ENCODE data around the gene QRFP. TPM values are rescaled to one million over a fixed set of nuclear protein-coding genes. Genes with fewer than 3 reads are reported as not detected.

Gene QRFP
- total and polyA plus RNA-seq, 2 donors (not counting 1 experiment from before 2014, with no cell fraction given), result not detected

DNA sequence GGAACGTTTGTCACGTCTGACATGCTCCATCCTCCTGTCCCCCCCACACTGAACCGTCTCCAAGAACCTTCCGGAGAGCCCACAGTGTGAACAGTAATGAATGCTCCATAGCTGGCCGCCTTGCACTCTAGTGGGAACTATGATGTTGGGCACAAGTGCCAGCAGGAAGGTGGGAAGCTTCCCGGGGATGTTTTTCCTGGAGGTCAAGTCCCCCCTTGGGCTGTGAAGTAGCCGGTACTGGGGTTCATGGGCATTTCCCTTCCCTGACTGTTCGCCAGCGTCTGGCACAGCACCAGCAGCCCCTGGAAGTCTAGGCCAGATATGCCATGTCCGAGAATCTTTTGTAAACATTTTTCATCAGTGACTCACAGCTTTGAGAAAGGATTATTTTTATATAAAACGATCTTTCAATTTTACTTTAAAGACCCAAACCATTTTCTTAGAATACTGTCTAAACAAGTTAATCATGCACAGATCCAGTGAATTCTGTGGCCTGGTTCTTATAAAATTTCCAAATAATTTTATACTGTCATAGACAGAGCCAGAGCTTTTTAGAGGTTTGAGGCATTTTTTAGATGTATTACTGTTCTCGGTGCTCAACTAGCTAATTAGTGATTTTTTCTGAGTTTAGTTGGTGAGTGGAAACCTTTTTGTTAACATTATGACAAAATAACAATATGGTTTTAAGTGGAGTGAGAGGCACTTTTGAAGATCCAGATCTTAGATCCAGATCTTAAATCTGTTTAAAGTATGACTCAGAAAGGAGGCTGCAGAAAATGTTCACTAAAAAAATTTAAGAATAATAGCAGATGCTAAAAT lies 49.9 kb downstream of the QRFP start:
- Histone ChIP-seq H3K9ac (ENCODE audit: insufficient read depth, low read length) (peak overlapping the region; percentile 73), H2AFZ (ENCODE audit: low read length) (no peak overlapping the region), H4K20me1 (ENCODE audit: control insufficient read depth, extremely low read depth, insufficient read depth, low read length) (no peaks in the 10 kb centered on the region), H3K4me3 (replicated peaks in 1 of 4; ENCODE audit: control extremely low read depth in 1 of 4, insufficient read depth in 1 of 4, low read depth in 3 of 4, low read length in 4 of 4) (peak overlapping the region; percentile 25 to 51 (median 38)), H3K9me3 (ENCODE audit: control insufficient read depth, insufficient read depth, low read depth, low read length) (no peaks in the 10 kb centered on the region), H3K4me1 (ENCODE audit: control insufficient read depth, extremely low read depth, insufficient read depth, low read length) (peaks cover 45% of the 10 kb centered on the region), H3K27ac (ENCODE audit: insufficient read depth, low read length) (peak overlapping the region; percentile 99), H3K36me3 (ENCODE audit: control insufficient read depth, insufficient read depth, low read length) (peaks cover 2% of the 10 kb centered on the region), H3K4me2 (ENCODE audit: extremely low read depth, insufficient read depth, low read length) (peak overlapping the region; percentile 85), H3K79me2 (ENCODE audit: control insufficient read depth, insufficient read depth, low read length) (peaks cover 71% of the 10 kb centered on the region), H3K27me3 (ENCODE audit: control insufficient read depth, insufficient read depth, low read length) (no peaks in the 10 kb centered on the region)
- TF ChIP-seq EZH2 (IDR thresholded peaks at IDR 0.05; ENCODE audit: low read length, missing control alignments), result no peak
- TF ChIP-seq, protein P1, sequence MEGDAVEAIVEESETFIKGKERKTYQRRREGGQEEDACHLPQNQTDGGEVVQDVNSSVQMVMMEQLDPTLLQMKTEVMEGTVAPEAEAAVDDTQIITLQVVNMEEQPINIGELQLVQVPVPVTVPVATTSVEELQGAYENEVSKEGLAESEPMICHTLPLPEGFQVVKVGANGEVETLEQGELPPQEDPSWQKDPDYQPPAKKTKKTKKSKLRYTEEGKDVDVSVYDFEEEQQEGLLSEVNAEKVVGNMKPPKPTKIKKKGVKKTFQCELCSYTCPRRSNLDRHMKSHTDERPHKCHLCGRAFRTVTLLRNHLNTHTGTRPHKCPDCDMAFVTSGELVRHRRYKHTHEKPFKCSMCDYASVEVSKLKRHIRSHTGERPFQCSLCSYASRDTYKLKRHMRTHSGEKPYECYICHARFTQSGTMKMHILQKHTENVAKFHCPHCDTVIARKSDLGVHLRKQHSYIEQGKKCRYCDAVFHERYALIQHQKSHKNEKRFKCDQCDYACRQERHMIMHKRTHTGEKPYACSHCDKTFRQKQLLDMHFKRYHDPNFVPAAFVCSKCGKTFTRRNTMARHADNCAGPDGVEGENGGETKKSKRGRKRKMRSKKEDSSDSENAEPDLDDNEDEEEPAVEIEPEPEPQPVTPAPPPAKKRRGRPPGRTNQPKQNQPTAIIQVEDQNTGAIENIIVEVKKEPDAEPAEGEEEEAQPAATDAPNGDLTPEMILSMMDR (conservative IDR thresholded peaks at IDR 0.05 in 1 of 2, IDR thresholded peaks at IDR 0.05 in 1 of 2; ENCODE audit: low read depth in 1 of 2, low read length in 2 of 2), result no peak
- DNase-seq (ENCODE audit: low read depth in 2 of 2), result peak; percentile 68 to 83

DNA sequence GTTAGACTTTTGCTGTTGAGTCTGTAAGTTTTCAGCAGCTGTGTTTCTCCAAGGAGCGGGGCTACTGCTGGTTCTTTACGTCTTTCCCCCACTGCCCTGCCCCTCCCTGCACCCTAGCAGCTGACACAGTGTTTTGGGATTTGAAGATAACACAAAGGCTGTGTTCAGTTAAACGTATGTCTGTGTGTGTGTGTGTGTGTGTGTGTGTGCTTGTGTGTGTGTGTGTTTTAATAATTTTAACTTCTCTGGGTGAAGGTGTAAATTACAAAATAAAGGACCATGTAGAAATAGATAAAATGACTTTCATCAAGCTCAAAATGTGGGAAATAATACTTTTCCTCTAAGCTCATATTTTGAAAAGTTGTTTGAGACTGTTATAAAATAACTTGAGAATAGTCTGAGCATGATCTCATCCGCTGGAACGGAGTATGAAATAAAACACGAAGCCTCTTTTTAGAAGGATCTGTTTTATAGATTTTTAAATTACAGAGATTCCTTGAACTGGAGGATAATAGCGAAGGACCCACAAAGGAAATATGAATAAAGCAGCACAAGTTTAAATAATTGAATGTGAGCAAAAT lies 50.6 kb downstream of the QRFP start:
- H3K4me1 ChIP-seq (ENCODE audit: control insufficient read depth, extremely low read depth, insufficient read depth, low read length), result peaks cover 45% of the 10 kb centered on the region
- TF ChIP-seq, protein P1 (conservative IDR thresholded peaks at IDR 0.05 in 1 of 2, IDR thresholded peaks at IDR 0.05 in 1 of 2; ENCODE audit: low read depth in 1 of 2, low read length in 2 of 2), result no peak
- TF ChIP-seq EZH2 (IDR thresholded peaks at IDR 0.05; ENCODE audit: low read length, missing control alignments), result no peak

DNA sequence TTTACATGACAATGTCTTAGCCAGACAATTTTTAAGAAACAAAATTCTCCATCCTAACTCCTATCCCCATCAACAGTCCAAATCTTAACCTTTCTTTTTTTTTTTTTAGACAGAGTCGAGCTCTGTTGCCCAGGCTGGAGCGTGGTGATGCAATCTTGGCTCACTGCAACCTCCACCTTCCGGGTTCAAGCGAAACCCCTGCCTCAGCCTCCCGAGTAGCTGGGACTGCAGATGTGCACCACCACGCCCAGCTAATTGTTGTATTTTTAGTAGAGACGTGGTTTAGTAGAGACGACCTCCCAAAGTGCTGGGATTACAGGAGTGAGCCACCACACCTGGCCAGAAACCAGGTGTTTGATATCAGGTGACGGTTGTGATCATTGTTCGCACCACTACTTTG lies 51.4 kb downstream of the QRFP start:
- Histone ChIP-seq H3K27ac (ENCODE audit: insufficient read depth, low read length) (peak overlapping the region; percentile 99), H3K4me2 (ENCODE audit: extremely low read depth, insufficient read depth, low read length) (peak overlapping the region; percentile 85), H4K20me1 (ENCODE audit: control insufficient read depth, extremely low read depth, insufficient read depth, low read length) (no peaks in the 10 kb centered on the region), H3K9ac (ENCODE audit: insufficient read depth, low read length) (peak overlapping the region; percentile 50), H3K9me3 (ENCODE audit: control insufficient read depth, insufficient read depth, low read depth, low read length) (no peaks in the 10 kb centered on the region), H3K79me2 (ENCODE audit: control insufficient read depth, insufficient read depth, low read length) (peaks cover 71% of the 10 kb centered on the region), H3K4me3 (replicated peaks in 1 of 4; ENCODE audit: control extremely low read depth in 1 of 4, insufficient read depth in 1 of 4, low read depth in 3 of 4, low read length in 4 of 4) (peak overlapping the region; percentile 18 to 51 (median 30)), H2AFZ (ENCODE audit: low read length) (no peak overlapping the region), H3K4me1 (ENCODE audit: control insufficient read depth, extremely low read depth, insufficient read depth, low read length) (peaks cover 46% of the 10 kb centered on the region), H3K27me3 (ENCODE audit: control insufficient read depth, insufficient read depth, low read length) (no peaks in the 10 kb centered on the region), H3K36me3 (ENCODE audit: control insufficient read depth, insufficient read depth, low read length) (peaks cover 2% of the 10 kb centered on the region)
- TF ChIP-seq, protein P1 (conservative IDR thresholded peaks at IDR 0.05 in 1 of 2, IDR thresholded peaks at IDR 0.05 in 1 of 2; ENCODE audit: low read depth in 1 of 2, low read length in 2 of 2), result no peak
- TF ChIP-seq EZH2 (IDR thresholded peaks at IDR 0.05; ENCODE audit: low read length, missing control alignments), result no peak
- no peak for DNase-seq (ENCODE audit: low read depth in 2 of 2)

More for the DNA sequence above, 50.6 kb downstream of the QRFP start:
- Histone ChIP-seq H3K4me3 (replicated peaks in 1 of 4; ENCODE audit: control extremely low read depth in 1 of 4, insufficient read depth in 1 of 4, low read depth in 3 of 4, low read length in 4 of 4) (peak overlapping the region; percentile 25 to 51 (median 38)), H3K4me2 (ENCODE audit: extremely low read depth, insufficient read depth, low read length) (peak overlapping the region; percentile 85), H3K79me2 (ENCODE audit: control insufficient read depth, insufficient read depth, low read length) (peaks cover 71% of the 10 kb centered on the region), H3K9ac (ENCODE audit: insufficient read depth, low read length) (peak overlapping the region; percentile 73), H3K36me3 (ENCODE audit: control insufficient read depth, insufficient read depth, low read length) (peaks cover 2% of the 10 kb centered on the region), H3K27me3 (ENCODE audit: control insufficient read depth, insufficient read depth, low read length) (no peaks in the 10 kb centered on the region), H3K27ac (ENCODE audit: insufficient read depth, low read length) (peak overlapping the region; percentile 99), H3K9me3 (ENCODE audit: control insufficient read depth, insufficient read depth, low read depth, low read length) (no peaks in the 10 kb centered on the region), H2AFZ (ENCODE audit: low read length) (no peak overlapping the region), H4K20me1 (ENCODE audit: control insufficient read depth, extremely low read depth, insufficient read depth, low read length) (no peaks in the 10 kb centered on the region)
- peak; percentile 91 to 92 for DNase-seq (ENCODE audit: low read depth in 2 of 2)

Data from fibroblast of lung (primary cell).